HG03103 (cell line): Measurements from ENCODE around the gene IL22RA1.

Source experiments
- ATAC-seq: cut with Tn5 transposase; IDR thresholded peaks from one replicate; pipeline ENCODE4 v1.9.1; 2021; ENCODE audit warnings: low read depth; ENCODE audit not compliant: unreplicated experiment

Gene IL22RA1

DNA sequence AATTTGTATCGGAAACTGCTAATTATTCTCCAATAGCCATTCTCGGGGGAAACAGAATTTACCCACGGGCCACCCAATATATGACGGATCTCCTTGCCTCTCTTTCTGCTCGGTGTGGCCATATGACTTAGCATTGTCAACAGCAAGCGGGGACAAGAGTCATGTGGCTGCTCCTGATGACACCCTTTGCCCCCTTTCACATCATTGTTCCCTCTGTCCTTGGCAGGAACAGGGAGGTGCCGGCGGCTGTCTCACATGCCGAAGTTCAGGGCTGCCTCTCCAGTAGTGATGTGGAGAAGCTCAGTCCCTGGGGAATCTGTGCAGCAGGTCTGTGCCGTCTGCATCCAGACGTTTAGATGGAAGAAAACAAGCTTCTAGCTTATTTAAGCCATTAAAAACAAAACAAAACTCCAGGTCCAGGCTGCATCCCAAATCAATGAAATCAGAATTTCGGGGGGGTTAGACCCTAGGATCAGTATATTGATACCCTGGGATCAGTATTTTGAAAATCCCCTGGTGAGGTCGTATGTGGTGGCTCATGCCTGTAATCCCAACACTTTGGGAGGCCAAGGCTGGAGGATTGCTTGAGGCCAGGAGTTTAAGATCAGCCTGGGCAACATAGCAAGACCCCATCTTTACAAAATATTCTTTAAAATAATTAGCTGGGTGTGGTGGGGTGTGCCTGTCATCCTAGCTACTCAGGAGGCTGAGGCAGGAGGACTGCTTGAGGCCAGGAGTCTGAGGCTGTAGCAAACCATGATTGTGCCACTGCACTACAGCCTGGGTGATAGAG is 41.8 kb downstream of the IL22RA1 start:
- ATAC-seq: no peak

DNA sequence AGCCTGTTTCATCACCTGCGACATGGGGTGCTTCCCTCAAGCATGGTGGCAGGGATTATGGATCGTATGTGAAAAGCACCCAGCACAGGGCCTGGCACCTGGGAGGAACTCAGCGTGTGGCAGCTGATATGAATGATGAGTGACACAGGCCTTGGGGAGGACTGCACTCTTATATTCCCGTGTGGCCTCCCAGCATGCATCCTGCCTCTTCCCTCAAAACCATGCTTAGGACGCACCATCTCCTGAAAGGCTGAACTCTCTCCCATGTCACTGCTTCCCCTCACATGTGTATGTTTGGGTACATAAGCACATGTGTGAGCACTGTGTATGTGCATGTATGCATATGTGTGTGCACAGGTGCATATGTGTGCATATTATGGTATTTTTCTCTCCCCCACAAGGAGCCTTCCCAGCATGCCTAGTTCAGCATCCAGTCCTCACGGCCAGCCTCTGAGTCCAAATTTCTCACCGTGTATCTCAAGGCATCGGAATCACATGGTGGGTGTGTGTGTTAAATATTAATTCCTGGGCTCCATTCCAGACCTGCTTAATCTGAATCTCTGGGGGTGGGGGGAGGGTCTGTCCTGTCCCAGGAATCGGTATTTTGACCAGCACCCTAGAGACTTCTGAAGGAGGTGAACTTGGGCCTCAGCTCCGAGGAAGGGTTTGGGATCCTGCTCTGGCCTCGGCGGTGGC is 43.8 kb downstream of the IL22RA1 start:
- no peak for ATAC-seq

DNA sequence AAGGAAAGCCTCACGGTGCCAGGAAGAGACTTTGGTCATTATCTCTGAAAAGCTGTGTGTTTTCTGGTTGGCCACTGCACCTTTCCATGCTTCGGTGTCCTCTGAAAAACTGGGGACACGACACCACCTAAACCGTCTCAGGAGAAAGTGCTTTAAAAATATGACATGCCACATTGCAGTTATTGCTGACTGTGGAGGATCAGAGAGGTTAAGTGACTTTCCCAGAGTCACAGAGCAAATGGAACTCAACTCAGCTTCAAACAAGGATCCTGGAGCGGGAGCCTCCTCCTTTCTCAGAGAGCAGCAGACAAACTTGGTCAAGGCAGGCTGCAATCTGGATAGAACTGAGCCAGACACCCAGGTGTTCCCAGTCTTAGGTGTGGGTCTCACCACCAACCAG is 44.8 kb downstream of the IL22RA1 start:
- ATAC-seq: no peak

DNA sequence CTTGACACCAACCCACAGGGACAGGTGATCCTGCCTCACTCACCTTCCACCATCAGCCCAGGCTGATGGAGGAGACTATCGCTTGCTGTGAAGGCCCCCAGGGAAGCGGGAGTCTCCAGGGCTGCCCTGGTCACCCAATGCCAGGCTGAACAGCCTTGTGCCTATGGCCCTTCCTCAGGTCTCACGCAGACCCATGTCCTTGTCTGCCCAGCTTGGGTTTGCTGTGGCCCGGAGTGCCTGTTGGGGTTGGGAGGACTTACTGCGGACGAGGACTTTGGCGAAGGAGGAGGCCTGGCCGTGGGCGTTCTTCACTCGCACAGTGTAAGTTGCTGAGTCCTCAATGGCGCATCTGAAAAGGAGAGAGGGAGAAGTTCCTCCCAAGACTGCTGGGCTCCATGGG is 45.3 kb downstream of the IL22RA1 start:
- no peak for ATAC-seq

DNA sequence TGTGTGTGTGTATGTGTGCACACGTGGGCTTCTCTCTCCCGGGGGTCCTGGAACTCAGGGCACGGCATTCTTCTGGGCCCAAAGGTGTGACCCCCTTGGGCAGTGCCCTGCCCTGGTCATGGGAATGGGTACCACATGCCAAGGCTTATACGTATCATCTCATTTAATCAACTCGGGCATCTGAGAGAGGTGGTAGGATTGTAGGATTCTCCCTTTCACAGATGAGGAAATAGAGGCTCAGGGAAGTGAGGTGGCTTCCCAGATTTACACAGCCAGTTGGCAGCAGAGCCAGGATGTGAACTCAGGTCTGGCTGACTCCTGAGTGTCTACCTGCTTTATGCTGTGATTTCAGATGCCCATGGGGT is 46.2 kb downstream of the IL22RA1 start:
- no peak for ATAC-seq

DNA sequence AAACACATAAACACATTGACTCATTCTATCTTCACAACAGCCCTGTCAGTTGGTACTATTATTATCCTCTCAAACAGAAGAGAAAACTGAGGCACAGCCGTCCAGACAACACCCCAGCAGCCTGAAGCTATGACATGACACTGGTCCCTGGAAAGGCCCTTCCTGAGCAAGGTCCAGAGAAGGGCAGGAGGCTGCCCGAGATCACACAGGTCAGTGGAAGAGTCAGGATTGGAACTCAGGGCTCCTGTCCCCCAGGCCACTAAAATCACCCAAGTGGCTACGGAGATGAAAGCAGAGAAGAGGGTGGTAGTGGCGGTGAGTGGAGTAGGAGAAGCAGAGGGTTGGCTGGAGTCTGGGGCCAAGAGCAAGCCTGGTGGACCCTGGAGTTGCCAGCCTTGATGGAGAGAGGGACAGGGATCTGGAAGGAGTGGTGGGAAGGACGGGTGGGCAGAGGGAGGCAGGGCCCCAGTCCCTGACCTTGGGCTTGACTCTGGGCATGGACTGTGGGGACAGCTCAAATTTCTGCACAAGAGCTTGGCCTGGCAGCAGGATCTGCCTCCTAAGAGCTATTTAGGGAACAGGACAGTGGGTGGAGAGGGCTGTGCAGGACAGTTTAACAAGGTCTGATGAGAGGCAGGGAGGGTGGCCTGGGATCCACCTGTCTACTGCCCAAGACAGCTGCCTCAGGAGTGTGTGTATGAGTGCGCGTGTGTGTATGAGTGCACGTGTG is 46.8 kb downstream of the IL22RA1 start:
- ATAC-seq: no peak

DNA sequence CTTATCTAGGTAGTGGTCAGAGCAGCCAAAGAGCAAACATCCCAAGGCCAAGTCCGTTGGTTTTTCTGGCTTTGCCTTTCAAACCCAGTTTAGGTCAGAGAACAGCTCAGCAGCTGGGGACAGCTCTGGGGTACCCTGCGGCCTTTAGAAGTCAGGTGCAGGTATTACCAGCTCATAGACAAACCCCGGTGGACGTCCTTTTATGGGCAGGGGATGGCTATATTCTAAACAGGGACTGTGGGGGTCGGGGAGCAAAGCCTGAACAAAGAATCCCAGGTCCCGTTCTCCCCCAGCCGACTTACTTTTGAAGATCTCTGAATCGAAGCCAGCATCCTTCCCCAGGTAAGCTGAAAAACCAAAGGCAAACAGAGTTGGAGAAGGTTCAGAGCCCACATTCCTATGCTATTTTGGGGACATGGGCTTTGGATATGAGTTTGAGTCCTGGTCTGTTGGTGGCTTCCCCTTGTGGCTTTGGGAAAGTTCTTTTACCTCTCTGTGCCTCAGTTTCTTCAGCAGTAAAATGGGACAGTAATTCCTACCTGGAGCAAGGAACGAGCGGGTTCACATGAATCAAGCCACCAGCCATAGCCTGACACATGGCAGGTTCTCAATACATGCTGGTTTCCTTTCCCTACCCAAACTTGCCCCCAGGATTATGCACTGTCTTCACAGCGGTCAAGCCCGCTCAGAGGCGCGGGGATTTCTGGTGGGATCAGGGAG is 47.6 kb downstream of the IL22RA1 start:
- ATAC-seq: no peak

DNA sequence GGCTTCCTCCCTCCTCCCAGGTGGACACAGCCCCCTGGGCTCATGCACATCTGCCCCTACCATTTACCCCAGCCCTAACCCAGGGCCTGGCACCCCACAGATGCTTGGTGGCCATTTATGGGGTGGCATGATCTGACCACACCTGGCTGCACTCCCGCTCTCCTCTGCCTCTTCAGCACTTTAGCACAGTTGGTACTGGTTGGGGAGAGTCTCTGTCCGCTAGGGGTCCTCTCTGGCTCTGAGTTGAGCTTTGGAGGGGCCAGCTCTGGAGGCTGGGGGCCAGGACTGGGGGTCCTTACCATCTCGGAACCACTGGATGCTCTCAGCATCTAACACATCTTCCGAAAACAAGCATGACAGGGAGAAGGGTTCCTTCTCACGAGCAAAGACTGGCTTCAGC is 48.4 kb downstream of the IL22RA1 start:
- ATAC-seq: no peak

DNA sequence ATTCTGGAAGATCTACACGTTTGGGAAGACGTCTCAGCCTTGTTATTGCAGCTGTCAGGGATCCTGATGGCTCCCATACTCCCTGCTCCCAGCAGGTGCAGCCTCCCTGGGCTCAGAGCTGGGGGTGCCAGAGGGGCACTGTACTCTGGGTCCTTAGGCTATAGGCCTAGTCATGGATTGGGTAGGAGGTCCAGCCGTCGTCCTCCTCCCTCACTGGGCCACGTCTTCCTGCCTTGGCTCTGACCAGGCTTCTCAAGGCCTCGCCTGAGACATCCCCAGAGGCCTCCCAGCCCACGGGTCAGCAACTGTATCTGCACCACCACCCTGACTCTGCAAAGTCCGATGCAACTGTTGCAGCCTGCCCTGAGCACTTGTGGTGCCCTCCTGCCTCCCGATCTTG is 49.2 kb downstream of the IL22RA1 start:
- no peak for ATAC-seq

DNA sequence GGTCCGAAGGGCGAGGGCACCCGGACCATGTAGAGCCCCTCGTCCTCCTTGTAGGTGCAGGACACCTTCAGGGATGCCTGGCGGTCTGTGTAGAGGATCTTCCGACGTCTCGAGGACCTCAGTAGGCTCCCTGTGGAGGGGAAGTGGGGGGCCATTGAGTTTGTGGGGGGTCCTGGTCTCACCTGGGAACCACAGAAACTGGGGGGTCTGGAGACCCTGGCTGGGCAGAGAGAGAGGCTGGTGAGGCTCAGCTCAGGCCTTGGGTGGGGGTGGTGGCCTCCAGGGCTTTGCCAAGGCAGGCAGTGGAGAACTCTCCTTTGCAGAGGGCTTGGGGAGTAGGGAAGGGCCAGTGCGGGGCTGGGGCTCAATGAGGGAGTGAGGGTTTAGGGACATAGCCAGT is 50.0 kb downstream of the IL22RA1 start:
- ATAC-seq: no peak

DNA sequence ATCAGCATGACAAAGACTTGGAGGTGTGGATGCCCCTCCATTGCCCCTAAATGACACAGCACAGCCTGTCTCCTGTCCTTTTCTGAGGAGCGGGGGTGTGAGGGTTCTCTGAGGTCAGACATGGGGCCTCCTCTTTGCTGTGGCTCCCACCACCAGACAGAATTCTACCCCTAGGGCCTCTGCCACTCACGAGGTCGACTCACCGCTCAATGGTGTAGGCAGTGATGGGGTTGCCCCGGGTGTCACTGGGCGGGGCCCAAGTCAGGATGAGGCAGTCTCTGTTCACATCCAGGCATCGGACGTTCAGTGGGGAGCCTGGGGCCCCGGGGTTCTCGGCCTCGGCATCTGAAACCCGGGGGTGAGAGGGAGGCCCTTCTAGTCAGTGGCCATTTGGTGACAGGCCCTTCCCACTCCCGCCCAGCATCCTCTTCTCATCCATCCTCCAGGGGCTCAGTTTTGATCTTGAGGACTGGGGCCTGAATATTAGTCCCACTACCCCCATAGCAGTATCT is 50.9 kb downstream of the IL22RA1 start:
- ATAC-seq: no peak

DNA sequence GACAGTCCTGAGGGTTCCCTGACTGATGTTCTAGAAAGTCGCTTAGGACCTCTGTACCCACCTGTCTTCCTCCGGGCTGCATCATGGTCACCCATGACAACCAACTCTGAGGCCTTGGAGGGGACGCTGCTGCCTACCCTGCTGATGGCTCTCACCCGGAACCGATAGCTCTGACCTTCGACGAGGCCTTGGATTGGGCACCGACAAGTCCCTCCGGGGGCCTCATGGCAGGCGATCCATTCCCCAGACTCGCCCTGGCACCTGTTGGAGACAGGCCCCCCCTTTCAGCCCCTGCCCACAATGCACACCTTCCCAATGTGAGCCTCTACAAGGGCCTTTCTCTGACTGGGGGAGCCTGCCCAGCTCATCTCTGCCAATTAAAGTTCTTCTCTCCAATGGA is 52.2 kb downstream of the IL22RA1 start:
- no peak for ATAC-seq

DNA sequence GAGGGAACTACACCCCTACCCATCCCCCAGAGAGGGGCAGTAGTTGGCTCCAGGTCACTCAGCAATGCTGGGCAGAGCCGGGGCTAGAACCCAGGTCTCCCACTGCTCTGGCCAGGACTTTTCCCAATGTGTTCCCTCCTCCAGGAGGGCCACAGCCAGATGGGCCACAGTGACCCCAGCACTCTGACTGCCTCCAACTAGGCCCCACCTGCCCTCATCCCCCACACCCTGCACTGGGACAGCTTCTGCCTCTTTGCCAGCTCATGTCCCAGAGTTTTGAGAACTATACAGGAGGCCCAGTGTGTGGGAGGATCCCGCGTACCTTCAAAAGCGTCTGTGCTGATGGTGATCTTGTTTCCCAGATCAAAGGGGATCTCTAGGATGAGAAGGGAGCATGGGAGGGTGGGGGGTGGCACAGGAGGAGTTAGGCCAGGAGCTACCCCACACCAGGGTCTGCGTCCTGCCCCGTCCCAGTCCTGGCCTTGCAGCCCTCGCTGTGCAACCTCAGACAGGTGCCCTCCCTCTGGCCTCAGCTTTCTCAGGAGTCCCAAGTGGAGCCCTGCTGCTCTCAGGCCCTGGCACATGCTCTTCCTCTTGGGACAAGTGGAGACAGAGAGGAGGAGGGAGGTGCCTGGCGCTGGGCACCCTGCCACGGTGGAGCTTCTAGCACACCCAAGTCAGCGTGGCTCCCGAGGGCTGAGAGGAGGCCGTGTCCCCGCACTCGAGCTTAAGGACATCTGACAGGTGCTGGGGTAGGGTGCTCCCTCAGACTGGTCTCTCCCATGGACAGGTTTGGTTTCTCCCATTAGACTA is 53.0 kb downstream of the IL22RA1 start:
- no peak for ATAC-seq

DNA sequence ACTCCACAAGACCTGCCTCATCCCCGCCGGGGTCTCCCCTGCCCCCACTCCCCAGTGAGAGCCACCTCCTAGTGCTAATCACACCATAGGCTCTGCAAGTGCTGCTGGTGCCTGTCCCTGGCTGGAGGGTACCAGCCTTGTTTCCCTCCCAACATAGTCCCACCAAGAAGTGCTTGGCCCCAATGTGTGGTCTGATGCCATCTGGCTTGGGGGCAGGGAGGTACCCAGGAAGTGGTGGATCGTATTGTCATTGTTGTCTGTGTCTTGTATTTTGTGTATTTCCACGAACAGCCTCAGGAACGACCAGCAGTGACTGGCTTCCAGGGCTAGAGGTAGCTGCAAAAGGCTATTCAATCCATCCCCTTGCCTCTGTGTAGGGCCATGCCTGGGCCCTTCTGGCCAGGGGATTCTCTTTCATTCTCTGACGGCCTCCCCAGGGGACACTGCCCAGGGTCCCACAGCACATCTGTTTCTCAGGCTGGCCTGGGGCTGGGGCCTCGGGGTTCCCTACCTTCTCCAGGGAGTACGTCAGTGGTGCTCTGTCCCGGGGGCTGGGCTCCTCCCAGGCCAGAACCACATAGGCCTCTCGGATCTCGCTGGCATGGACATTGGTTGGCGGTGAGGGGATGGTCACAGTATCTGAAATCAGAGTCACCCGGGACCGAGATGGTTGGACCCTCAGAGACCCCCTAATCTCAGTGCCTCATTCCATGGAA is 53.8 kb downstream of the IL22RA1 start:
- no peak for ATAC-seq

DNA sequence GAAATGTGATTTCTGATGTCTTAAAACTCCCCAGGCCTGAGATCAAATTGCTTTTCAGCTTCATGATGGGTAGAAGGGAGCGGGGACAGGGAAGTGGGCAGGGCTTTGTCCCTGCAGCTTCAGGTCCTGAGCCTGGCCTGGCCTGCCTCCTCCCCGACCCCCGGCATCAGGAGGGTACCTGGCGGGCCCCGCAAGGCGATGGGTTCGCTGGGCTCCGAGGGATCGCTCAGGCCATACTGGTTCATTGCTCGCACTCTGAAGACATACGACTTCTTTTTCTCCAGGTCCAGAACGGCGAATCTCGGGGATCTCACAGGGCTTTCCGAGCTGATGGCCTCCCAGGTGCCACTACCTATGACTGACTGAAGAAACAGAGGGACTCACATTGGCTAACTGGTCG is 56.5 kb downstream of the IL22RA1 start:
- ATAC-seq: no peak

DNA sequence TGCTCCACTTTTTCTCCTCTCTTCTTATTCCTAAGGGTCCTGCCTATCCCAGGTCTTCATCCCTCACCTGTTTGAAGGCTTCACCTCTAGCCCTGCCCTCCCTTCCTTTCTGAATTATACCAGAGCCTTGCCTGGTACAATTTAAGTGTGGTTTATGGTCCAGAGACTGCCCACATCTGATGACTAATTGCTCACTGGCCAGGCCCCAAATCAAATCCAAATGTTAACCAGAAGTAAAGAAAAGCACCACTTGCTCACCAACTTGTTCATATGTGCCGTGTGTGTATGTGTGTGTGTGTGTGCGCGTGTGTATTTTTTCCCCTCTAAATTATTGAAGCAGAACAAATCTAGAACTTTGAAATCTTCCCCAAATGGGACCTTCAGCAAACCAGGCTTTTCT is 57.4 kb downstream of the IL22RA1 start:
- ATAC-seq: no peak

DNA sequence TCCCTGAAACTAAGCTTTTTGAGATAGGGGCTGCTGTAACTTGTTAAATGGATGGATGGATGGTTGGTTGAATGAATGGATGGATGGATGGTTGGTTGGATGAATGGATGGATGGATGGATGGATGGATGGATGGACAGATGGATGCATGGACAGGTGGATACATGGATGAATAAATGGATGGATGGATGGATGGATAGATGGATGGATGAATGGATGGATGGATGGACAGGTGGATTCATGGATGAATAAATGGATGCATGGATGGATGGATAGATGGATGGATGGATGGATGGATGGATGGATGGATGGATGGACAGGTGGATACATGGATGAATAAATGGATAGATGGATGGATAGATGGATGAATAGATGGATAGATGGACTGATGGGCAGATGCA is 57.9 kb downstream of the IL22RA1 start:
- ATAC-seq: no peak

DNA sequence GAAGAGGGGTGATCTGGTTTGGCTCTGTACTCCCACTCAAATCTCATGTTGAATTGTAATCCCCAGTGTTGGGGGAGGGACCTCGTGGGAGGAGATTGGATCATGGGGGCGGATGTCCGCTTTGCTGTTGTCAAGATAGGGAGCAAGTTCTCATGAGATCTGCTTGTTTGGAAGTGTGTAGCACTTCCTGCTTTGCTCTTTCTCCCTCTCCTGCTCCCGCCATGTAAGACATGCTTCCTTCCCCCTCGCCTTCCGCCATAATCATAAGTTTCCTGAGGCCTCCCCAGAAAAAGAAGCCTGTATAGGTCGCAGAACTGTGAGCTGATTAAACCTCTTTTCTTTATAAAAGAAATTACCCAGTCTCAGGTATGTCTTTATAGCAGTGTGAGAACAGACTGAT is 58.9 kb downstream of the IL22RA1 start:
- no peak for ATAC-seq

DNA sequence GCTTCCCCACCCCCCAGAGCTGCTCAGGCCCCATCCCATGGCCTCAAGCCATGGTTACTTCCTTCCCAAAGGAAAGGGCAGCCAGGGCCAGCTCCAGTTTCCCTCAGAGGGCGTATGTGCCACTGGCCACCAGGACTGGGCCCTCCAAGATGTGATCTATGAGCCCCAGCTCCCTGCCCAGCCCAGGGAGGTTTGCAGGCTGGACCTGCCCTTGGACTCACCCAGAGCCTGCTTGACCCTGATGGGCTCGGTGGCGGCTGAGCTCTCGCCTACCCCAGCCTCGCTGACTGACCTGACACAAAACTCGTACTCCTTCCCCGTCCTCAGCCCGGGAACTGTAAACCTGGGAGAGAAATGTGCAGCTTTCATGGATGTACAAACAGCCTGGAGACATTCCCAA is 60.6 kb downstream of the IL22RA1 start:
- no peak for ATAC-seq
